Measurements from ENCODE around the gene SH3PXD2B.

Gene SH3PXD2B

DNA sequence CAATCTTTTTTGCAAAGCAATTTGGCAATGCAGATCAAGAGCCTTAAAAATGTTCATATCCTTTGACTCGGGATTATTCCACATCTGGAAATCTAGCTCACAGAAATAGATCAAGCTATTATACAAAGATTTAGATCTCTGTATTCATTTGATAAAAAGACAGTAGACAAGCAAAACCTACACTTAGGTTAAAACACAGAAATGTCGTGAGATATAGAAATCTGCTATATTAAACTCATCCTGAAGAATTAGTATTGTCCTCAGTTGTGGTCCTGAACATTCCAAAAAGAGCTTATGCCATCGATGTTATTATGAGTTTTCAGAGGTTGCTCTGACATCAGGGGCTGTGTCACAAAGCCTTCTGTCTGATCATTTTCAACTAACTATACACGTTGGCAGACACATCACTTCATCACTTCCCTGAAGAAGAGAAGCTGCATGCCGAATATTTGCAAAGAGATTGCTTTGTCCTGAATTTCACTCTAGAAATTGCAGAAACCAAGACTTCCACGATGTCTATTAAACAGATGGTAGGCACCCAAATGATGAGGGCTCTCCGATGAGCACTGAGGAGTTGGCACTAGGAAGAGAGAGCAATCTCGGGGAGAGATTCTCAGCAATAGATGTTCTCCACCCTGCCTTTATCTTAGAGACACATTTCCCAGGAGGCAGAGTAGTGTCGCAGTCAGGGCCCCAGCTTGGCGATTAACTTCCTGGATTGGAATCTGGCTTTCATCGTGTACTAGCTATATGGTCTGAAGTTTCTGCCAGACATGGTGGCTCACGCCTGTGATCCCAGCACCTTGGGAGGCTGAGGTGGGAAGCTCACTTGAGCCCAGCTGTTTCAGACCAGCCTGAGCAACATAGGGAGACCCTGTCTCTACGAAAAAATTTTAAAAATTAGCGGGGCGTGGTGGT, 168.8 kb downstream of the SH3PXD2B start:
- no peaks in the 10 kb centered on the region for H3K27me3 ChIP-seq (ENCODE audit: control insufficient read depth, low read length)
- TF ChIP-seq EZH2phosphoT487 (IDR thresholded peaks at IDR 0.05; ENCODE audit: borderline replicate concordance, low read length) = no peak
- TF ChIP-seq, protein P1, sequence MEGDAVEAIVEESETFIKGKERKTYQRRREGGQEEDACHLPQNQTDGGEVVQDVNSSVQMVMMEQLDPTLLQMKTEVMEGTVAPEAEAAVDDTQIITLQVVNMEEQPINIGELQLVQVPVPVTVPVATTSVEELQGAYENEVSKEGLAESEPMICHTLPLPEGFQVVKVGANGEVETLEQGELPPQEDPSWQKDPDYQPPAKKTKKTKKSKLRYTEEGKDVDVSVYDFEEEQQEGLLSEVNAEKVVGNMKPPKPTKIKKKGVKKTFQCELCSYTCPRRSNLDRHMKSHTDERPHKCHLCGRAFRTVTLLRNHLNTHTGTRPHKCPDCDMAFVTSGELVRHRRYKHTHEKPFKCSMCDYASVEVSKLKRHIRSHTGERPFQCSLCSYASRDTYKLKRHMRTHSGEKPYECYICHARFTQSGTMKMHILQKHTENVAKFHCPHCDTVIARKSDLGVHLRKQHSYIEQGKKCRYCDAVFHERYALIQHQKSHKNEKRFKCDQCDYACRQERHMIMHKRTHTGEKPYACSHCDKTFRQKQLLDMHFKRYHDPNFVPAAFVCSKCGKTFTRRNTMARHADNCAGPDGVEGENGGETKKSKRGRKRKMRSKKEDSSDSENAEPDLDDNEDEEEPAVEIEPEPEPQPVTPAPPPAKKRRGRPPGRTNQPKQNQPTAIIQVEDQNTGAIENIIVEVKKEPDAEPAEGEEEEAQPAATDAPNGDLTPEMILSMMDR (IDR thresholded peaks at IDR 0.05; ENCODE audit: low read depth, low read length, poor library complexity, severe bottlenecking) = no peak
- H3K9me2 ChIP-seq (replicated peaks; ENCODE audit: control insufficient read depth, low read length) = no peaks in the 10 kb centered on the region
- peaks cover 29% of the 10 kb centered on the region for H3K79me2 ChIP-seq (ENCODE audit: control insufficient read depth, low read length)
- H4K20me1 ChIP-seq (ENCODE audit: control insufficient read depth, insufficient read depth, low read depth, low read length) = 0 out of 2 replicates have a peak, but pooled peaks cover 6% of the 10 kb centered on the region
- peak overlapping the region; percentile 92 for H3K4me3 ChIP-seq (ENCODE audit: low read length)
- peaks cover 10% of the 10 kb centered on the region for H3F3A ChIP-seq (ENCODE audit: control insufficient read depth, insufficient read depth)
- peak overlapping the region; percentile 69 for H3K27ac ChIP-seq (ENCODE audit: low read depth, low read length)
- H3K9me3 ChIP-seq (ENCODE audit: control insufficient read depth, insufficient read depth, low read length) = no peaks in the 10 kb centered on the region
- H3K4me1 ChIP-seq (ENCODE audit: control insufficient read depth, low read length) = peaks cover 44% of the 10 kb centered on the region
- peaks cover 20% of the 10 kb centered on the region for H3K36me3 ChIP-seq (ENCODE audit: control insufficient read depth, low read length)
- peak overlapping the region; percentile 86 for H3K4me2 ChIP-seq (ENCODE audit: low read length)

DNA sequence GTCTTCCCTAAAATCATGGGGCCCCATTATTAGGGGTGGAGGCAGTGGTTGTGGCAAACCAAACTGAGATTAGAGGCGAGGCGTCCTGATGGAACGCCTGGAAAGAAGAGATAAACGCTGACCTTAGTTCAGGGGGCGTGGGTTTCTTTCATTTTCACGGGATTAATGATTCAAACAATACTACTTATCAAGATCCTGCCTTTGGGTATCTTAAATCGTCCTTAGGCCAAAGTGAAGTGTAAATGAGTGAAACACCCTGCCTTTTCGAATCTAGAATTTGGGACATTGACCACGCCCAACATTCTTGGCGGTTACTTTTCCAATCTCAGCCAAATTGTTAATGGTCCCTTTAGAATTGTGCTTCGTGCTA, 169.7 kb downstream of the SH3PXD2B start:
- H3K4me3 ChIP-seq (ENCODE audit: low read length) = peak overlapping the region; percentile 92
- no peaks in the 10 kb centered on the region for H3K27me3 ChIP-seq (ENCODE audit: control insufficient read depth, low read length)
- H3K36me3 ChIP-seq (ENCODE audit: control insufficient read depth, low read length) = peaks cover 20% of the 10 kb centered on the region
- TF ChIP-seq, protein P1 (IDR thresholded peaks at IDR 0.05; ENCODE audit: low read depth, low read length, poor library complexity, severe bottlenecking) = no peak
- no peak for TF ChIP-seq EZH2phosphoT487 (IDR thresholded peaks at IDR 0.05; ENCODE audit: borderline replicate concordance, low read length)
- peaks cover 44% of the 10 kb centered on the region for H3K4me1 ChIP-seq (ENCODE audit: control insufficient read depth, low read length)
- H3K9me2 ChIP-seq (replicated peaks; ENCODE audit: control insufficient read depth, low read length) = no peaks in the 10 kb centered on the region
- H3K27ac ChIP-seq (ENCODE audit: low read depth, low read length) = peak overlapping the region; percentile 69
- no peaks in the 10 kb centered on the region for H3K9me3 ChIP-seq (ENCODE audit: control insufficient read depth, insufficient read depth, low read length)
- H3F3A ChIP-seq (ENCODE audit: control insufficient read depth, insufficient read depth) = peaks cover 10% of the 10 kb centered on the region
- H4K20me1 ChIP-seq (ENCODE audit: control insufficient read depth, insufficient read depth, low read depth, low read length) = 0 out of 2 replicates have a peak, but pooled peaks cover 6% of the 10 kb centered on the region
- H3K79me2 ChIP-seq (ENCODE audit: control insufficient read depth, low read length) = peaks cover 38% of the 10 kb centered on the region
- H3K4me2 ChIP-seq (ENCODE audit: low read length) = peak overlapping the region; percentile 86

GRCh38 chr5:172283862-172284610, 170.3 kb downstream of the SH3PXD2B start:
- TF ChIP-seq EZH2phosphoT487 (IDR thresholded peaks at IDR 0.05; ENCODE audit: borderline replicate concordance, low read length) = no peak
- TF ChIP-seq, protein P1 (IDR thresholded peaks at IDR 0.05; ENCODE audit: low read depth, low read length, poor library complexity, severe bottlenecking) = no peak
- Histone ChIP-seq H3K36me3 (ENCODE audit: control insufficient read depth, low read length) (peaks cover 24% of the 10 kb centered on the region), H3K9me2 (replicated peaks; ENCODE audit: control insufficient read depth, low read length) (no peaks in the 10 kb centered on the region), H3K4me2 (ENCODE audit: low read length) (peak overlapping the region; percentile 86), H3K4me3 (ENCODE audit: low read length) (peak overlapping the region; percentile 92), H3K4me1 (ENCODE audit: control insufficient read depth, low read length) (peaks cover 44% of the 10 kb centered on the region), H3K27me3 (ENCODE audit: control insufficient read depth, low read length) (no peaks in the 10 kb centered on the region), H3K79me2 (ENCODE audit: control insufficient read depth, low read length) (peaks cover 44% of the 10 kb centered on the region), H4K20me1 (ENCODE audit: control insufficient read depth, insufficient read depth, low read depth, low read length) (0 out of 2 replicates have a peak, but pooled peaks cover 6% of the 10 kb centered on the region), H3K27ac (ENCODE audit: low read depth, low read length) (peak overlapping the region; percentile 69), H3F3A (ENCODE audit: control insufficient read depth, insufficient read depth) (peaks cover 10% of the 10 kb centered on the region), H3K9me3 (ENCODE audit: control insufficient read depth, insufficient read depth, low read length) (no peaks in the 10 kb centered on the region)
